Bone marrow (tissue), 2 donors: ENCODE data around the gene PXYLP1.
"Not testable (repeated sequence)": the region's sequence is repeated elsewhere in the genome, so short reads cannot be mapped to it uniquely, and the experiment has no call there.

Experiments used
- DNase-seq, 2 donors: peaks; one replicate each; lab custom pipeline; 2025; lab: John Stamatoyannopoulos, UW

Gene PXYLP1, protein sequence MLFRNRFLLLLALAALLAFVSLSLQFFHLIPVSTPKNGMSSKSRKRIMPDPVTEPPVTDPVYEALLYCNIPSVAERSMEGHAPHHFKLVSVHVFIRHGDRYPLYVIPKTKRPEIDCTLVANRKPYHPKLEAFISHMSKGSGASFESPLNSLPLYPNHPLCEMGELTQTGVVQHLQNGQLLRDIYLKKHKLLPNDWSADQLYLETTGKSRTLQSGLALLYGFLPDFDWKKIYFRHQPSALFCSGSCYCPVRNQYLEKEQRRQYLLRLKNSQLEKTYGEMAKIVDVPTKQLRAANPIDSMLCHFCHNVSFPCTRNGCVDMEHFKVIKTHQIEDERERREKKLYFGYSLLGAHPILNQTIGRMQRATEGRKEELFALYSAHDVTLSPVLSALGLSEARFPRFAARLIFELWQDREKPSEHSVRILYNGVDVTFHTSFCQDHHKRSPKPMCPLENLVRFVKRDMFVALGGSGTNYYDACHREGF

DNA sequence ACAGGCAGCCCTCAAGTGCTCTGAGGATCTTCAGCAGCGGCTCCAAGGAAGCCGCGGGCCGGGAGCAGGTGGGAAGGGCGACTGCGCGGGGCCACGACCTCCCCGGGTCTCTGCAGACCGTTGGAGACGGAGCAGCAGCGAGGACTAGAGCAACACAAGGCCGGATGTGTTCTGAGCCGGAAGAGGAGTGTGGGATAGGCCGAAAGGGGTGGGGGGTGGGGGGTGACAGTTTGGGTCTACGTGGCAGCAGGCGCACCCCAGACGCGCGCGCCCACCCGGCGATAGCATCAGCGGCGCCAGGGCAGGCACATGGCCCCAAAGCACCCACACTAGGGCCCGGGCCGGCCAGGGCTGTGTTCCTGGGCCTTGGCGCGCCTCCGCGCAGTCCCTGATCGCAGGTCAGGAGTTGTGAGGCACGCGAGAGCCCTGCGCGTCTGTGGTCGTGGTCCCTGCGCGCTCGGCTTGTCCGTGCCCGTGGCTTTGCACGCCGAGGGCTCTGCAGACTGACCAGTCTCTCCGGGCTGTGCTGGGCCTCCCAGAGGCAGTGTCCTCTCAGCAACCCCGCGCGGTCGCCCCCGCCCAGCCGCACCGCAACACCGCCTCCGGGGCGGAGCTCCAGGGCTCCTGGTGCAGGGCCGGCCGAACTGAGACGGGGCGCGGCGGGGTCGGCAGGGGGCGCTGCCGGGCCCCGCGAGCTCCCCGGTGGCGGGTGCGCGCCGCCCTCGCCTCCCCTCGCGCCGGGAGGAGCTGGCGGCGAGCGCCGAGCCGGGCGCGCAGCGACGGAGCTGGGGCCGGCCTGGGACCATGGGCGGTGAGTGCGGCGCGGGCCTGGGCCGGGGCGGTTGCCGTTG is at the start of gene PXYLP1:
TSS of gene PXYLP1 (plus strand) at position 725 of the 851 bp plus-strand sequence. CDS start 28,351 bp downstream, outside the sequence.
- peak; percentile 55 to 68 for DNase-seq

GRCh38 chr3:141183606-141184005 is 48.0 kb upstream of the PXYLP1 start:
- DNase-seq = no peak

DNA sequence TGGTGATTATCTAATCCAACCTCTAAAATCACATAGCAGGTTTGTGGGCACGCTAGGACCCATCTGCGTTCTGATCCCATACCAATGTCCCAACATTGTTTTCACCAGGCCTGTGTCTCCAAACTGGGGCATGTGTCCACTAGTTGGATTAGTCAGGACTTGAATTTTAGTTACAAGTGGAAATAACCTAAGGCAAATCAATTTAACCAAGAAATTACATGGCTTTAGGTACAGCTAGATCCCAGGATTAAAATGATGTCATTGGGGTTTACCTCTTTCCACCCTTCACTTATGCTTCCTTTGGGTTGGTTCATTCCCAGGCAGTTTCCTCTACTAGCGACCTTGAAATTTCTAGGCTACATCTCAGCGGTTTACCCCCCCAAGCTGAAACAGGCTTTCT is 47.2 kb upstream of the PXYLP1 start:
- no peak for DNase-seq

DNA sequence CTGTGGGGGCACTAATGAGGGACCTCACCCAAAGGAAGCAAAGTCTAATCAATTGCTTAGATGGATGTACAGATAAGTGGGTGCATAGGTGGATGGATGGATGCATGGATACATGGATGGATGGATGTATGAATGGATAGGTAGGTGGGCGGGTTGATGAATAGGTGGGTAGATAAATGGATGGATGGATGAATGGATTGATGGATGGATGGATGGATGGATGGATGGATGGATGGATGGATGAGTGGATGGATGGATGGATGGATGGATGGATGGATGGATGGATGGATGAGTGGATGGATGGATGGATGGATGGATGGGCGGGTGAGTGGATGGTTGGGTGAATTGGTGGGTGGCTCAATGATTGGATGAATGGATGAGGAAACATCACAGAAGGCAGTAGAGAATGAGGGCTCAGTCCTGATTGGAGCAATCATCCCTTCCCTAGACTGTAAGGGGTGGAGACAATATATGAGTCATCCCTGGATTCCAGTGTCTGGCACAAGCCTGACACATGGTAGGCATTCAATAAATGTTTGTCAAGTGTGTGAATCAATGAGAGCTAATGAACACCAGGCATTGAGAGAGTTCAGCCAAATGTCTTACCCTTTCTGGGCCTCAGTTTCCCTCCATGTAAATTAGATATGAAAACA is 40.4 kb upstream of the PXYLP1 start:
- no peak for DNase-seq

DNA sequence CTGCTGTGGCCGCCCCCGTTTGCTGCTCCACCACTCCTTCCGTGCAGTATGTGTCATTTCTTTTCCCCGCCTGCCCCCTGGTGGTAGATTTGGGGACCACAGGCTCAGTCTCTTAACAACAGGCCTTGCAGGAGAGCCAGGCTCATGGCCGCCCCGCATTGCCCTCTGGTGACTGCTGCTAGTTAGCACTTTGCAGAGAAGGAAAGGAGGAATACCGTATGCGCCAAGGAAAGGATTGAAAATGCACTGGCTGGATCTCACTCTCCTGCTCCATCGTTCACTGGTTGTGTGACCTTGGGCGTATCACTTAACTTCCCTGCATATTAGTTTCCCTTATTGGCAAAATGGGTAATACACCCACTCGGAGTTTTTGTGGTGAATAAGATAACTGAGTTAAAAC is 39.3 kb upstream of the PXYLP1 start:
- DNase-seq = peak; percentile 83 to 91

GRCh38 chr3:141193066-141193830 is 38.4 kb upstream of the PXYLP1 start:
- DNase-seq = no peak

DNA sequence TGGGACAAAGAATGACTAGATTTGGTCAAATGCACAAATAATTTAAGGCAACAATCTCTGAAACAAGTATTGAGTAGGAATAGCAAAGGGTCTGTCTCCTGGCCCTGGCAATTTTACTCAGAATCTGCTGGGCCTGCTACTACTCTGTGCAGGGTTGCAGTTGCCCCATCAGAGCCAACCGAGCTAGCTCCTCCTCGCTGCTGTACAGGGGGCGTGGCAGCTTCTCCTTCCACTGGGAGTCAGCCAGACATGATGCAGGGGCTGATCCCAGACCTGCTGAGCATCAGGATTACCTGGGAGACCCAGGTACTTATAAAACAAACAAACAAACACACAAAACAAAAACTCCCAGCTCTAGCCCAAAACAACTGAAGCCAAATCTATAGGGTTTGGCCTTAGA is 30.5 kb upstream of the PXYLP1 start:
- DNase-seq = no peak

GRCh38 chr3:141202682-141203081 is 28.9 kb upstream of the PXYLP1 start:
- DNase-seq = no peak

DNA sequence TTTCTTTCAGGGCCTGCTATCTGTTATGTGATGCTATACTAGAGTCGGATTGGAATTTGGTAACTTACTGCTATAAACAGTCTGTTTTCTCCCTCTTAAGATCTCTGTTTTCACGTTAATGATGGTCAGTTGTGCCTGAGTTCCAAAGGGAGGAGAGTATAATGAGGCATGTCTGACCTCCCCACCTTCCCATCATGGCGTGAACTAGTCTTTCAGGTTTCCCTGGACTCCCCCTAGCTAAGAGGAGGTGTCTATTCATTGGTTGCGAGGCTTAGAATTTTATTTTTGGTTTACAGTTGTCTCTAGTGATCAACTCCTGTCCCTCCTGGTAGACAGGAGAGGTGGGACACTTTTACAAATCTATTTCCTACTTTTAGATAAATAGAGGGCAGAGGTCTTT is 27.8 kb upstream of the PXYLP1 start:
- no peak for DNase-seq

DNA sequence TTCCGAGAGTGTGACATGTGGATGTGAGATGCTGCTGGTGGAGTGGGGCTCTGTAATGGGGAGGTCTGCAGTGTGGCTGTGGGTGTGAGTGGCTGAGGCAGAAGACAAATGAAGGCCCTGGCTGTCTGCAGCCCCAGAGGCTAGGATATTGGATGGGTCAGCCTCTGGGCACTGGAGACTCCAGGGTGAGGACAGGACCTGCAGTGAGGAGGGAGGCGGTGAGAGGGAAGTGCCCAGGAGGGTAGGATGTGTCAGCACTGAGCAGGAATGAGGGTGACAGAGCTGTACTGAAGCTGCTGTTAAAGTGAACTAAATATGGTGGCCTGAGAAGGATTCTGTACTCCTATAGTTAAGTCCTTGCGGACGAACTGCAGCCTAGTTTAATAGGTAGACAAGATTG is 27.3 kb upstream of the PXYLP1 start:
- no peak for DNase-seq

DNA sequence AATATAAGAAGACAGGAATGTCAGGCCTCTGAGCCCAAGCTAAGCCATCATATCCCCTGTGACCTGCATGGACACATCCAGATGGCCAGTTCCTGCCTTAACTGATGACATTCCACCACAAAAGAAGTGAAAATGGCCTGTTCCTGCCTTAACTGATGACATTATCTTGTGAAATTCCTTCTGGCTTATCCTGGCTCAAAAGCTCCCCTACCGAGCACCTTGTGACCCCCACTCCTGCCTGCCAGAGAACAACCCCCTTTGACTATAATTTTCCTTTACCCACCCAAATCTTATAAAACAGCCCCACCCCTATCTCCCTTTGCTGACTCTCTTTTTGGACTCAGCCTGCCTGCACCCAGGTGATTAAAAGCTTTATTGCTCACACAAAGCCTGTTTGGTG is 20.3 kb upstream of the PXYLP1 start:
- DNase-seq = not testable (repeated sequence)

DNA sequence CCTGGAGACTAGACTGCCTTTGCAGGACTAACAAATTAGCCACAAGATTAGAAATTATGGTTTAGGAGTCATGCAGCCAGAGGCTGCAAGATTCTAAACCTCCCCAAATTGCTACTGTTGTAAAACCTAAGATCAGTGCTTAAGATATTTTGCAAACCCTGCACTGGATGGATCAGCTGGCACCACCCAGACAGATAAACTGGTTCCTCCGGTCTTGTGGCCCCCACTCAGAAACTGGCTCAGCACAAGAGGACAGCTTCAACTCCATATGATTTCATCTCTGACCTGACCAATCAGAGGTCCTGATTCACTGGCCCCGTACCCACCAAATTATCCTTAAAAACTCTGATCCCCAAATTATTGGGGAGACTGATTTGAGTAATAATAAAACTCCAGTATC is 19.5 kb upstream of the PXYLP1 start:
- DNase-seq = no peak

DNA sequence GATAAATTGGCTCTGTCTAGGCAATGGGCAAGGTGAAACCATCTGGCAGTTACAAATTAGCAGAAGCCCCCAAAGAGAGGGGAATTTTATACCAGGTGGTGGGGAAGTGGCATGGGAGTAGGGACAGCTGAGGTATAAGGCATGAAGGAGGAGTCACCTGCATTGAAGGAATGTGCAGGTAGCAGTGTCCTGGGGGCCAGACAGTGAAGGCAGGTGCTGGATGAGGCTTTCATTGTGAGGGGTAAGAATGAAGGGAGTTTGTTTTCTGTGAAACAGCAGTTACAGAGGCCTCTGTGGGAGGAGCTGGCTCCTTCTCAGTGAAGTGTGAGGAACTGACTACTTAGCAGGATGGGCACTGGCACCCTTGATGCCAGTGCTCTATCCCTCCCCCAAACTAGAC is 19.1 kb upstream of the PXYLP1 start:
- no peak for DNase-seq

- no peak for DNase-seq
These were observed 14.7 kb upstream of the PXYLP1 start for GRCh38 chr3:141216975-141217374.

- no peak for DNase-seq
These were observed 14.2 kb upstream of the PXYLP1 start for GRCh38 chr3:141217389-141217788.

GRCh38 chr3:141218162-141218835 is 13.3 kb upstream of the PXYLP1 start:
- DNase-seq = no peak

DNA sequence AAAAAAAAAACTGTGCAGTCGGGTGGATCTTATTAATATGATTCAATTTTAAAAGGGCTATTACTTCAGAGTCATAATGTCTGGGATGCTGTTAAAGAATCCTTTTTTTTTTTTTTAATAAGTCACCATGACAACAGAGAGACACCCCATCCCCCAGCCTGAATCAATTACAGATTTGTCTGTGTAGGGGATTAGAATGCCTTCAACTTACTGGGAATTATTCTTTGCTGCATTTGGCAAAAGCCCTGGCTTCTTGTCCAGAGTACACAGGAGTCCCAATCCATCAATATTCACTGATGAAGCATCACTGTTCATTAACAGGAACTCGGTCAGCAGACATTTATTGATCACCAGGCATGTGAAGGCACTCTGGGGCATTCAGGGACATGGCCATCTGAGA is 12.7 kb upstream of the PXYLP1 start:
- DNase-seq = no peak

- DNase-seq = no peak
These were observed 7.9 kb upstream of the PXYLP1 start for GRCh38 chr3:141223673-141224166.

GRCh38 chr3:141225939-141226338 is 5.7 kb upstream of the PXYLP1 start:
- DNase-seq = no peak

DNA sequence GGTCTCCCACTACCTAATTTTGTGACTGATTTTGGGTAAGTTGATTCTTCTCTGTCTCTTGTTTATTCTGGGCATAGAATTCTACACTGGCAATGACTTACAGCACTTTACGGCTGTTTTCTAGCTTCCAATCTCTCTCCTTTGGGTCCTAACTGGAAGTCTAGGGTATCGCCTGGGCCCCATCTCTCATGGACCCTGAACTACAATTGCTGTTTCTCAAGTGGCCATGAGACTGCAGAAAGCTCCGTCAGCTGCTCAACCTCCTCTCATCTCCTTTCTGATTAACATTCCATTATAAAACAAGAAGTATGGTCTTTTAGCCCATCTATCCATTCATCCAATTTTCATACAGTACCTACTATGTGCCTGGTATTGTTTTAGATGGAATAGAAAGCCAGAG is 4.4 kb upstream of the PXYLP1 start:
- no peak for DNase-seq

GRCh38 chr3:141227752-141228151 is 3.9 kb upstream of the PXYLP1 start:
- DNase-seq = no peak
